ENCODE data around the gene ALLC.

GRCh38 chr2:3741396-3741795 lies 83.4 kb downstream of the ALLC start:
- TF ChIP-seq TAF1 (IDR thresholded peaks at IDR 0.05; ENCODE audit: borderline replicate concordance, insufficient read depth, low read length), result no peak
- TF ChIP-seq, protein P1, sequence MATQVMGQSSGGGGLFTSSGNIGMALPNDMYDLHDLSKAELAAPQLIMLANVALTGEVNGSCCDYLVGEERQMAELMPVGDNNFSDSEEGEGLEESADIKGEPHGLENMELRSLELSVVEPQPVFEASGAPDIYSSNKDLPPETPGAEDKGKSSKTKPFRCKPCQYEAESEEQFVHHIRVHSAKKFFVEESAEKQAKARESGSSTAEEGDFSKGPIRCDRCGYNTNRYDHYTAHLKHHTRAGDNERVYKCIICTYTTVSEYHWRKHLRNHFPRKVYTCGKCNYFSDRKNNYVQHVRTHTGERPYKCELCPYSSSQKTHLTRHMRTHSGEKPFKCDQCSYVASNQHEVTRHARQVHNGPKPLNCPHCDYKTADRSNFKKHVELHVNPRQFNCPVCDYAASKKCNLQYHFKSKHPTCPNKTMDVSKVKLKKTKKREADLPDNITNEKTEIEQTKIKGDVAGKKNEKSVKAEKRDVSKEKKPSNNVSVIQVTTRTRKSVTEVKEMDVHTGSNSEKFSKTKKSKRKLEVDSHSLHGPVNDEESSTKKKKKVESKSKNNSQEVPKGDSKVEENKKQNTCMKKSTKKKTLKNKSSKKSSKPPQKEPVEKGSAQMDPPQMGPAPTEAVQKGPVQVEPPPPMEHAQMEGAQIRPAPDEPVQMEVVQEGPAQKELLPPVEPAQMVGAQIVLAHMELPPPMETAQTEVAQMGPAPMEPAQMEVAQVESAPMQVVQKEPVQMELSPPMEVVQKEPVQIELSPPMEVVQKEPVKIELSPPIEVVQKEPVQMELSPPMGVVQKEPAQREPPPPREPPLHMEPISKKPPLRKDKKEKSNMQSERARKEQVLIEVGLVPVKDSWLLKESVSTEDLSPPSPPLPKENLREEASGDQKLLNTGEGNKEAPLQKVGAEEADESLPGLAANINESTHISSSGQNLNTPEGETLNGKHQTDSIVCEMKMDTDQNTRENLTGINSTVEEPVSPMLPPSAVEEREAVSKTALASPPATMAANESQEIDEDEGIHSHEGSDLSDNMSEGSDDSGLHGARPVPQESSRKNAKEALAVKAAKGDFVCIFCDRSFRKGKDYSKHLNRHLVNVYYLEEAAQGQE (IDR thresholded peaks at IDR 0.05; ENCODE audit: insufficient read depth in 1 of 2, low read depth in 2 of 2, low read length in 2 of 2), result no peak
- no peak for TF ChIP-seq POLR2AphosphoS5 (IDR thresholded peaks at IDR 0.05; ENCODE audit: low read depth, low read length)
